ENCODE measurements around the gene NRP1. TPM values are rescaled to one million over a fixed set of nuclear protein-coding genes. Genes with fewer than 3 reads are reported as not detected.

The NRP1 gene
- polyA plus RNA-seq, 3 donors = 1.1 to 1.7 (median 1.3) TPM

- Histone ChIP-seq H3K27ac (ENCODE audit: low read depth in 1 of 2, low read length in 2 of 2) (no peak overlapping the region), H3K4me3 (replicated peaks in 1 of 3; ENCODE audit: low read depth in 2 of 3, low read length in 3 of 3) (no peak overlapping the region), H2AFZ (ENCODE audit: insufficient read depth, low read depth, low read length, poor library complexity, severe bottlenecking) (no peak overlapping the region), H3K4me1 (ENCODE audit: control insufficient read depth in 1 of 2, insufficient read depth in 2 of 2, low read length in 2 of 2) (no peaks in the 10 kb centered on the region), H3K36me3 (replicated peaks in 1 of 2; ENCODE audit: control insufficient read depth in 1 of 2, insufficient read depth in 2 of 2, low read length in 2 of 2) (no peaks in the 10 kb centered on the region), H3K9ac (ENCODE audit: insufficient read depth, low read length, poor library complexity, severe bottlenecking) (no peak overlapping the region), H3K9me3 (replicated peaks in 1 of 2; ENCODE audit: control insufficient read depth in 1 of 2, insufficient read depth in 1 of 2, low read length in 2 of 2) (no peaks in the 10 kb centered on the region), H3K27me3 (ENCODE audit: control insufficient read depth in 2 of 2, insufficient read depth in 2 of 2, low read length in 2 of 2) (no peaks in the 10 kb centered on the region), H3K79me2 (ENCODE audit: insufficient read depth, low read length) (no peaks in the 10 kb centered on the region), H3K4me2 (replicated peaks; ENCODE audit: extremely low read depth, low read length, poor library complexity, severe bottlenecking) (no peak overlapping the region), H4K20me1 (ENCODE audit: insufficient read depth, low read length) (no peaks in the 10 kb centered on the region)
- DNase-seq = no peak
- Mint-ChIP-seq H3K27ac (no peak overlapping the region), H3K4me3 (no peak overlapping the region), H3K36me3 (no peaks in the 10 kb centered on the region), H3K27me3 (ENCODE audit: low read depth in 3 of 3) (peaks cover 0 to 4% (median 2%) of the 10 kb centered on the region in 3 donors), H3K4me1 (no peaks in the 10 kb centered on the region), H3K9me3 (peaks cover 0 to 2% (median 0%) of the 10 kb centered on the region in 7 donors)
- intact Hi-C loops (cut with micrococcal nuclease) = no loop called here
- WGBS (ENCODE audit: insufficient coverage) = no CpG with 5 or more reads among the region's 3 CpGs
- no peak for TF ChIP-seq CTCF (IDR thresholded peaks at IDR 0.05)
These were observed 100.8 kb downstream of the NRP1 start for GRCh38 chr10:33233635-33234034.

GRCh38 chr10:33233221-33233620, 101.2 kb downstream of the NRP1 start:
- intact Hi-C loops (cut with micrococcal nuclease) = no loop called here
- Mint-ChIP-seq H3K27ac (no peak overlapping the region), H3K9me3 (peaks cover 0 to 2% (median 0%) of the 10 kb centered on the region in 7 donors), H3K36me3 (no peaks in the 10 kb centered on the region), H3K27me3 (ENCODE audit: low read depth in 3 of 3) (peaks cover 0 to 2% (median 1%) of the 10 kb centered on the region in 3 donors), H3K4me3 (no peak overlapping the region), H3K4me1 (no peaks in the 10 kb centered on the region)
- no peak for DNase-seq
- Histone ChIP-seq H4K20me1 (ENCODE audit: insufficient read depth, low read length) (no peaks in the 10 kb centered on the region), H3K4me2 (replicated peaks; ENCODE audit: extremely low read depth, low read length, poor library complexity, severe bottlenecking) (no peak overlapping the region), H3K4me1 (ENCODE audit: control insufficient read depth in 1 of 2, insufficient read depth in 2 of 2, low read length in 2 of 2) (no peaks in the 10 kb centered on the region), H3K27me3 (ENCODE audit: control insufficient read depth in 2 of 2, insufficient read depth in 2 of 2, low read length in 2 of 2) (no peaks in the 10 kb centered on the region), H3K27ac (ENCODE audit: low read depth in 1 of 2, low read length in 2 of 2) (no peak overlapping the region), H2AFZ (ENCODE audit: insufficient read depth, low read depth, low read length, poor library complexity, severe bottlenecking) (no peak overlapping the region), H3K9me3 (replicated peaks in 1 of 2; ENCODE audit: control insufficient read depth in 1 of 2, insufficient read depth in 1 of 2, low read length in 2 of 2) (no peaks in the 10 kb centered on the region), H3K79me2 (ENCODE audit: insufficient read depth, low read length) (no peaks in the 10 kb centered on the region), H3K9ac (ENCODE audit: insufficient read depth, low read length, poor library complexity, severe bottlenecking) (no peak overlapping the region), H3K4me3 (replicated peaks in 1 of 3; ENCODE audit: low read depth in 2 of 3, low read length in 3 of 3) (no peak overlapping the region), H3K36me3 (replicated peaks in 1 of 2; ENCODE audit: control insufficient read depth in 1 of 2, insufficient read depth in 2 of 2, low read length in 2 of 2) (no peaks in the 10 kb centered on the region)
- WGBS (ENCODE audit: insufficient coverage) = no CpG with 5 or more reads among the region's 5 CpGs
- TF ChIP-seq CTCF (IDR thresholded peaks at IDR 0.05) = no peak
